HCT116 (cell line): ENCODE results near the gene DDX41. TPM values are rescaled to one million over a fixed set of nuclear protein-coding genes. Genes with fewer than 3 reads are reported as not detected.

Experiments used
- ATAC-seq: fragments of 200-7000 bp; cut with Tn5 transposase; 2 replicates; pipeline ENCODE4 v1.9.1; 2020; ENCODE audit warnings: mild to moderate bottlenecking, moderate library complexity
- BruUV-seq: library from RNA; stranded (reverse); fragments of 400-500 nt; replicated peaks from 2 replicates; lab custom pipeline; 2021; lab: Mats Ljungman, UMichigan
- CTCF ChIA-PET: fragments of 300-600 bp; sonication (Branson Sonifier 250); formaldehyde crosslinking; loops from one replicate; lab custom pipeline; 2021; ENCODE audit warnings: antibody characterized with exemption; lab: Charles Lee
- POLR2A ChIA-PET: fragments of 300-600, 350-600 bp; sonication (Branson Sonifier 250); formaldehyde crosslinking; loops from one replicate; lab custom pipeline; 2021; ENCODE audit warnings: antibody characterized with exemption; lab: Charles Lee
- RAD21 ChIA-PET, 2 experiments: fragments of 300-600 bp; sonication (Branson Sonifier 250); formaldehyde crosslinking; loops; one replicate each; lab custom pipeline; 2023; ENCODE audit warnings: low total read pairs in 2 of 2; ENCODE audit not compliant: uncharacterized antibody in 2 of 2, unreplicated experiment in 2 of 2, low non-redundant PET in 1 of 2; lab: Charles Lee
- DNase-seq: peaks from one replicate; pipeline ENCODE4 v3.0.0-alpha.2; 2010; ENCODE audit warnings: low read depth, low spot score
- H2AFZ ChIP-seq: fragments of 200-600 bp; shearing (Covaris generic), sonication (generic); 2 replicates; pipeline ENCODE4 v1.6.1; 2017; ENCODE audit warnings: low read depth, mixed run types, mixed read lengths, antibody characterized with exemption, low read length; ENCODE audit not compliant: poor library complexity, severe bottlenecking
- H3K27ac ChIP-seq: 2 replicates; pipeline ENCODE4 v1.5.1; 2012; ENCODE audit warnings: low read depth, low read length
- H3K27me3 ChIP-seq: fragments of 200-600 bp; sonication (generic); 2 replicates; pipeline ENCODE4 v1.6.1; 2016; ENCODE audit warnings: mixed run types, low read length, mixed read lengths; ENCODE audit not compliant: insufficient read depth
- H3K36me3 ChIP-seq, 2 experiments: fragments of 200-500 bp in 1 of 2; fragments of 200-600 bp in 1 of 2; sonication (Bioruptor generic) in 1 of 2; sonication (generic) in 1 of 2; 2 replicates each; pipeline versions ENCODE4 v1.5.1 to v1.6.1; 2014 to 2016; ENCODE audit warnings: low read length in 2 of 2, inconsistent platforms in 1 of 2, mixed read lengths in 1 of 2, mixed run types in 1 of 2; ENCODE audit not compliant: insufficient read depth in 2 of 2, control insufficient read depth in 1 of 2
- H3K4me1 ChIP-seq, 2 experiments: fragments of 200-600 bp in 1 of 2; sonication (generic) in 1 of 2; 2 replicates each; pipeline versions ENCODE4 v1.5.1 to v1.6.1; 2012 to 2017; ENCODE audit warnings: low read length in 2 of 2, inconsistent platforms in 1 of 2, mild to moderate bottlenecking in 1 of 2, mixed read lengths in 1 of 2, mixed run types in 1 of 2, moderate library complexity in 1 of 2; ENCODE audit not compliant: insufficient read depth in 2 of 2, control insufficient read depth in 1 of 2
- H3K4me2 ChIP-seq: fragments of 200-600 bp; sonication (generic); 2 replicates; pipeline ENCODE4 v1.6.1; 2017; ENCODE audit warnings: mixed run types, low read length, mixed read lengths
- H3K4me3 ChIP-seq, 2 experiments: fragments of 200-600 bp in 1 of 2; sonication (generic) in 1 of 2; replicated peaks in 1 of 2; 2 replicates each; pipeline ENCODE4 v1.5.1; 2011 to 2016; ENCODE audit warnings: low read length in 2 of 2, control low read depth in 1 of 2, low read depth in 1 of 2, mild to moderate bottlenecking in 1 of 2, mixed read lengths in 1 of 2, mixed run types in 1 of 2
- H3K79me2 ChIP-seq: fragments of 200-600 bp; sonication (generic); 2 replicates; pipeline ENCODE4 v1.6.1; 2017; ENCODE audit warnings: mild to moderate bottlenecking, mixed run types, low read length, moderate library complexity, mixed read lengths; ENCODE audit not compliant: insufficient read depth
- H3K9ac ChIP-seq: fragments of 200-600 bp; sonication (generic); 2 replicates; pipeline ENCODE4 v1.6.1; 2016; ENCODE audit warnings: low read length, mixed read lengths
- H3K9me2 ChIP-seq: fragments of 200-600 bp; sonication (generic), shearing (Covaris generic); 2 replicates; pipeline ENCODE4 v1.6.1; 2017; ENCODE audit warnings: mixed run types, mild to moderate bottlenecking, moderate library complexity; ENCODE audit not compliant: insufficient read depth
- H3K9me3 ChIP-seq, 2 experiments: fragments of 200-500 bp in 1 of 2; fragments of 200-600 bp in 1 of 2; sonication (Bioruptor generic) in 1 of 2; sonication (generic) in 1 of 2; 2 replicates each; pipeline ENCODE4 v1.6.1; 2014 to 2017; ENCODE audit warnings: low read length in 2 of 2, mixed read lengths in 2 of 2, inconsistent platforms in 1 of 2, low read depth in 1 of 2, mild to moderate bottlenecking in 1 of 2, mixed run types in 1 of 2, moderate library complexity in 1 of 2; ENCODE audit not compliant: control insufficient read depth in 1 of 2, insufficient read depth in 1 of 2
- H4K20me1 ChIP-seq: fragments of 200-600 bp; sonication (generic), shearing (Covaris generic); 2 replicates; pipeline ENCODE4 v1.6.1; 2017; ENCODE audit warnings: mixed run types, mild to moderate bottlenecking, moderate library complexity; ENCODE audit not compliant: insufficient read depth
- ATF3 ChIP-seq: IDR thresholded peaks from 2 replicates; pipeline ENCODE4 v1.6.1; 2012
- CTCF ChIP-seq, 3 experiments: fragments of 200-600 bp in 1 of 3; sonication (generic) in 1 of 3; IDR thresholded peaks in 2 of 3; conservative IDR thresholded peaks in 1 of 3; 2 replicates each; pipeline ENCODE4 v1.5.1; 2012 to 2017; ENCODE audit warnings: low read depth in 2 of 3, low read length in 2 of 3, antibody characterized with exemption in 1 of 3, borderline replicate concordance in 1 of 3, control low read depth in 1 of 3, mild to moderate bottlenecking in 1 of 3, mixed read lengths in 1 of 3, mixed run types in 1 of 3, moderate library complexity in 1 of 3; ENCODE audit not compliant: insufficient read depth in 1 of 3
- EGR1 ChIP-seq: IDR thresholded peaks from 2 replicates; pipeline ENCODE4 v1.6.1; 2012; ENCODE audit warnings: low read depth
- EZH2 ChIP-seq: fragments of 200-600 bp; sonication (generic); IDR thresholded peaks from 2 replicates; pipeline ENCODE4 v1.6.1; 2017; ENCODE audit warnings: antibody characterized with exemption, mixed run types
- JUND ChIP-seq: IDR thresholded peaks from 2 replicates; pipeline ENCODE4 v1.6.1; 2012
- POLR2A ChIP-seq: IDR thresholded peaks from 2 replicates; pipeline ENCODE4 v1.7.0; 2011; ENCODE audit warnings: borderline replicate concordance; ENCODE audit not compliant: insufficient read depth, insufficient read length; ENCODE audit errors: extremely low read depth
- RAD21 ChIP-seq: IDR thresholded peaks from 2 replicates; pipeline ENCODE4 v1.6.1; 2012; ENCODE audit warnings: low read depth, mild to moderate bottlenecking
- YY1 ChIP-seq: IDR thresholded peaks from 2 replicates; pipeline ENCODE4 v1.6.1; 2011; ENCODE audit warnings: low read length, low read depth, moderate library complexity, mild to moderate bottlenecking; ENCODE audit not compliant: insufficient replicate concordance; ENCODE audit errors: extremely low read depth
- ZBTB33 ChIP-seq: IDR thresholded peaks from 2 replicates; pipeline ENCODE4 v1.6.1; 2011; ENCODE audit warnings: mild to moderate bottlenecking, low read length, moderate library complexity; ENCODE audit not compliant: insufficient replicate concordance; ENCODE audit errors: extremely low read depth
- ZNF274 ChIP-seq: fragments of 200-500 bp; sonication (Bioruptor generic); IDR thresholded peaks from 2 replicates; pipeline ENCODE4 v1.6.1; 2014; ENCODE audit warnings: mild to moderate bottlenecking, low read depth, low read length, inconsistent platforms
- intact Hi-C: fragments of 100-400 bp; cut with micrococcal nuclease; formaldehyde crosslinking; loops from 2 replicates; pipeline ENCODE4 v1.10.0; 2022
- total RNA-seq: library from RNA; stranded (reverse); gene quantifications from one replicate; pipeline ENCODE4 v1.2.1, GENCODE V29; 2021; ENCODE audit not compliant: unreplicated experiment

DDX41 gene
- total RNA-seq, 1 experiment from 2014 or later: 141 TPM

GRCh38 chr5:177540438-177540837, 23.7 kb upstream of the DDX41 start:
- DNase-seq (no peak), ATAC-seq (no peak)
- peaks cover 9 to 19% of the 10 kb centered on the region in 2 experiments; a peak in 3 of 4 replicates for H3K36me3 ChIP-seq
- H3K27me3 ChIP-seq: no peaks in the 10 kb centered on the region
- no peaks in the 10 kb centered on the region for H3K4me1 ChIP-seq
- H3K9me2 ChIP-seq: no peaks in the 10 kb centered on the region
- no peaks in the 10 kb centered on the region for H3K9me3 ChIP-seq
- H3K4me3 ChIP-seq: no peak overlapping the region
- ChIA-PET POLR2A (no interaction called here), CTCF (no interaction called here), RAD21 (no interaction called here)
- BruUV-seq: no TSS peak
- H2AFZ ChIP-seq: no peak overlapping the region
- H3K79me2 ChIP-seq: peaks cover 41% of the 10 kb centered on the region
- no peak for TF ChIP-seq ZNF274
- no peak for TF ChIP-seq YY1
- no peak for TF ChIP-seq ATF3
- no peak for TF ChIP-seq EZH2
- TF ChIP-seq RAD21: no peak
- no peak for TF ChIP-seq EGR1
- no peak for TF ChIP-seq CTCF (IDR thresholded peaks at IDR 0.05 in 2 of 3, conservative IDR thresholded peaks at IDR 0.05 in 1 of 3; ENCODE audit: borderline replicate concordance in 1 of 3, insufficient read depth in 1 of 3, low read depth in 2 of 3, low read length in 2 of 3)
- TF ChIP-seq POLR2A: no peak
- TF ChIP-seq ZBTB33: no peak
- no peak for TF ChIP-seq JUND
- H4K20me1 ChIP-seq: peaks cover 4% of the 10 kb centered on the region; the same call in 1 of the 2 replicates
- H3K4me2 ChIP-seq: no peak overlapping the region
- H3K9ac ChIP-seq: no peak overlapping the region
- intact Hi-C loops: no loop called here
- no peak overlapping the region for H3K27ac ChIP-seq
